ENCODE measurements around the gene GLA.
A peak's percentile ranks its signal among the peaks of the same experiment; 100 is the strongest.

GLA gene

DNA sequence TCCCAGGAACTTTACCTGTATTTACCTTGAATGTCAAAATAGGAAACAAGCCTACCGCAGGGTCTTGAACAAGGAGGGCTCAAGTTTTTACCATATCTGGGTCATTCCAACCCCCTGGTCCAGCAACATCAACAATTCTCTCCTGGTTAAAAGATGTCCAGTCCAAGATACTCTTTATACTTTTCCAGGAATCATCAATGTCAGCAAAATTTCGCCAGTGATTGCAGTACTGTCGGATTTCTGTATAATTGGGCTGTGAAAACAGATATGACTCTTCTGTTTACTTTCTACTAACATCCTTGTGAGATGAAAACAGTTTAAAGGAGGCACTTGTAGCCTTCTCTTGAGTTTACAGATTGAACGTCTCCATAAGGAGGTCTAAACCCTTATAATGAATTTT, 9.0 kb downstream of the GLA start:
- no peak for DNase-seq (ENCODE audit: low read depth in 4 of 4, low spot score in 1 of 4)

DNA sequence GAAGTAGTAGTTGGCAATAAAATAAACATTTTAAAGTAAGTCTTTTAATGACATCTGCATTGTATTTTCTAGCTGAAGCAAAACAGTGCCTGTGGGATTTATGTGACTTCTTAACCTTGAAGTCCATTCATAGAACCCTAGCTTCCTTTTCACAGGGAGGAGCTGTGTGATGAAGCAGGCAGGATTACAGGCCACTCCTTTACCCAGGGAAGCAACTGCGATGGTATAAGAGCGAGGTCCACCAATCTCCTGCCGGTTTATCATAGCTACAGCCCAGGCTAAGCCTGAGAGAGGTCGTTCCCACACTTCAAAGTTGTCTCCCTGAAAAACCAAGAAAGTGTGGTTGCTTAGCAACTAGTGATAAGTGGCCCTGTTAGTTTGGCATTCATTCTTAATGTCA, 9.9 kb downstream of the GLA start:
- no peak for DNase-seq (ENCODE audit: low read depth in 4 of 4, low spot score in 1 of 4)

GRCh38 chrX:101395789-101396188, 11.9 kb downstream of the GLA start:
- DNase-seq (ENCODE audit: low read depth in 4 of 4, low spot score in 1 of 4): no peak

GRCh38 chrX:101394372-101394771, 13.4 kb downstream of the GLA start:
- no peak for DNase-seq (ENCODE audit: low read depth in 4 of 4, low spot score in 1 of 4)

DNA sequence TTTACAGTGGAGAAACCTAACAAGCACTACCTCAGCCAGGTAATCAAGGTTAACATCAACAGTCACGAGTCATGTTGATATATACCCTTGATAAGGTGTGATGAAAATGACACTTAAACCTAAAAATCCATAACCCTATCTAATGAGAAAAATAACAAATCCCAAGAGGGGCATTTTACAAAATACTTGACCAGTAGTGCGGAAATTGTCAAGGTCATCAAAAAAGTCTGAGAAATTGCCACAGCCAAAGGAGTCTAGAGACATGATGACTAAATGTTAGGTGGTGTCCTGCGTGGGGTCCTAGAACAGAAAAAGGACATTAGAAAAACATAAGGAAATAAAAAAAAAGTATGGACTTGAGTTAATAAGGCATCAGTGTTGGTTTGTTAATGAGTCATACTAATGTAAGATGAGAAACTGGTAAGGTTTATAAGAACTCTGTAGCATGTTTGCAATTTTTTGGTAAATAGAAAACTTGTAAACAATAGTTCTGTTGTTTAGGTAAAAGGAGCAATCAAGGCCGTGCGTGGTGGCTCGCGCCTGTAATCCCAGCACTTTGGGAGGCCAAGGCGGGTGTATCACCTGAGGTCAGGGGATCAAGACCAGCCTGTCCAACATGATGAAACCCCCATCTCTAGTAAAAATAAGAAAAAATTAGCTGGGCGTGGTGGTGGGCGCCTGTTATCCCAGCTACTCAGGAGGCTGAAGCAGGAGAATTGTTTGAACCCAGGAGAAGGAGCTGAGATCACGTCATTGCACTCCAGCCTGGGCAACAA, 14.0 kb downstream of the GLA start:
- DNase-seq (ENCODE audit: low read depth in 4 of 4, low spot score in 1 of 4): no peak

DNA sequence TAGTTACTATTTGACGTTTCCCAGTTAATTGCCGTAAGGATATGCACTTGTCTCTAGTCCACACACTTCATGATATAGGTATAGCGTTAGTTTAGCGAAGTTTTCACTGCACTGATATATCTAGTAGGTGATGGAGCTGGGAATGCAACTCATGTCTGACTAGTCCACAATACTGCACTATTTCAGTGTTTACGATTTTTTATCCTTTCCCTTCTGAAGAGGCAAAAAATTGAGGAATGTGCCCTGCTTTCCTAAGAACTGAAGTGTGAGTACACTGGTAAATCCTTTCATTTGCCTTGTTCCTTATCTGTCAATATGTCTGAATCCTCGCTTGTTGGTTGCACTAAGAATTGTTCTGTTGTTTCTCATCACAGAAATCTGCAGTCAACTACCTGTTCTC, 15.9 kb downstream of the GLA start:
- no peak for DNase-seq (ENCODE audit: low read depth in 4 of 4, low spot score in 1 of 4)

GRCh38 chrX:101390664-101391525, 16.8 kb downstream of the GLA start, which contains the start of gene RPL36A:
TSS of gene RPL36A (plus strand) at chrX:101391011. CDS start at chrX:101391044, 33 bp downstream.
- DNase-seq (ENCODE audit: low read depth in 4 of 4, low spot score in 1 of 4): peak; percentile 53 to 76 (median 62)

DNA sequence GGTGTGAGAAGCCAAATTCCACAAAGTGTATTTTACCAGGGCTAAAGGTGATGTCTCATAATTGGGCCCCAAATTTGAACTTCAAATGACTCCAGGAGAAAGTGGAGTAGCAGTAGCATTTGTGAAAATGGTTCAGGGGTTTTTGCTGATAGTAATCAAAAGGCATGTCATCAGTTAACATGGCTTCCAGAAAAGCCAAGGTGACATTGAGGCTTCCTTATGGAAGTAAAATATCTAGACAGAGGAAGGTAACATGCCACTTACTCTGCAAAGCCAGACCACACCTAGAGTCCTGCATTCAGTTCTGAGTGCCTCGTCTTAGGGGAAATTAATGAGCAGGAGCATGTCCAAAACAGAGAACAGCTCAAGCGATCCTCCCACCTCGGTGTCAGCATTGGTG, 19.1 kb downstream of the GLA start:
- DNase-seq (ENCODE audit: low read depth in 4 of 4, low spot score in 1 of 4): no peak

GRCh38 chrX:101386542-101386885, 21.2 kb downstream of the GLA start:
- no peak for DNase-seq (ENCODE audit: low read depth in 4 of 4, low spot score in 1 of 4)

- DNase-seq (ENCODE audit: low read depth in 4 of 4, low spot score in 1 of 4): no peak
Measured at GRCh38 chrX:101385795-101386541, 21.8 kb downstream of the GLA start, which contains the start of gene BTK. TSS of gene BTK (minus strand) at chrX:101386191. CDS start at chrX:101375284, 10,907 bp downstream.

DNA sequence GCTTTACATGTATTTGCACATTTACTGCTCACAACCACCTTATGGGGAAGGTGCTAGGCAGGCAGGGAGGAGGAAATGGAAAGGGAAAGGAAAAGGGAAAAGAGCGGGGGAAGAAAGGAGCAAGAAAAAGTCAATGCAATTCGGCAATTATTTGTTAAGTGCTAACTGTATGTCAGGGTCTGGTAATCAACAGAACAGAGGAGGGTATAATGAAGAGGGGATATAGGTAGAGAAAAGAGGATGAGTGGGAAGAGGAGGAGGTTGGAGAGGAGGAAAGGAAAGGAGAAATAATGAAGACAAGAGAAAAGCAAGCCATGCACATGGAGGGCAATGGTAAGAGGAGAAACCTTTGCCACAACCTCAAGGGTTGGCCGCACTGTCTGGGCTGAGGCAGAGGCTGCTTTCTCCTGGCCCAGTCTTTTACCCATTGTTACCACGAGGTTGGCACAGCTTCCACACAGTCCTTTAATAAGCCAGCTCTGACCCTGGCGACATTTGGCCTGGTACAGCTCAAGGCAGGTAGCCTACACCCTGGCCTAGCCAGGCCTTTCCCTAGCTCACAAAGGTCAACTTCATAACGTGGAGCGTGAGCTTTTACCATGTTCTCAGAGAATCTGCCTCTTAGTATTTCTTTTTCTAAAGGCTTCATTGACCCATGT, 22.6 kb downstream of the GLA start:
- no peak for DNase-seq (ENCODE audit: low read depth in 4 of 4, low spot score in 1 of 4)

GRCh38 chrX:101383679-101384205, 24.0 kb downstream of the GLA start:
- DNase-seq (ENCODE audit: low read depth in 4 of 4, low spot score in 1 of 4): no peak

DNA sequence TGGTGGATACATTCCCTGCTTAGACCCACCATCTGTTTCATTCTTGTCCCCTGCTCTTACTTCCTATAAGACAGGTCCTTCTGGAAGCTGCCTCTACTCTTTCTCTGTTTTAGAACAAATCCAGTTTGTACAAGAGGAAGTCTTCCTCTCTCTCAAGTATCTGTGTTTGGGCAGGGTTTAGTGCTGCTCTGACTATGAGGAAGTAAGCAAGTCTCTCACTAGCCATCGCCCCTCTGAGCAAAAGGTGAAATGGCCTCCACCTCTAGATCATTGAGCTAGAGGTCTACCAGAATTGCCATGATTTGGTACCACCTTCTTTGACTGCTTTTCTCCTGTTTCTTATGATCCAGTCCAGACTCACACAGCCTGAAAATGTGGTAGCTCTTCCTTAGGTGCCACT, 30.2 kb downstream of the GLA start:
- no peak for DNase-seq (ENCODE audit: low read depth in 4 of 4, low spot score in 1 of 4)

- DNase-seq (ENCODE audit: low read depth in 4 of 4, low spot score in 1 of 4): no peak
Measured at GRCh38 chrX:101370888-101371504, 36.7 kb downstream of the GLA start.

DNA sequence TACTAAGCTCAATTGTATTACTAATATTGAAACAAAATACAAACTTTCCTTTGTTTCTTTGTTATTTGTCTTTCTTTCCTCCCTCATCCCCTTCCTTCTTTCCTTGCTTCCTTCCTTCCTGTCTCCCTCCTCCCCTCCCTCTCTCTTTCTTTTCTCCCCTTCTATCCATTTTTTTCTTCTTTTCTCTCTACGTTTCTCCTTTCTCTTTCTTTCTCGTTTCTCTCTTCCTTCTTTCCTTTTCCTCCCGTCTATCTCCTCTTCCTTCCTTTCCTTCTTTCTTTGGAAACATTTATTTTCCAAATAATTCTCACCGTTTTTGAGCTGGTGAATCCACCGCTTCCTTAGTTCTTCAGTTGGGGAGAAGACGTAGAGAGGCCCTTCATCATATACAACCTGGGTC, 38.0 kb downstream of the GLA start:
- DNase-seq (ENCODE audit: low read depth in 4 of 4, low spot score in 1 of 4): no peak

DNA sequence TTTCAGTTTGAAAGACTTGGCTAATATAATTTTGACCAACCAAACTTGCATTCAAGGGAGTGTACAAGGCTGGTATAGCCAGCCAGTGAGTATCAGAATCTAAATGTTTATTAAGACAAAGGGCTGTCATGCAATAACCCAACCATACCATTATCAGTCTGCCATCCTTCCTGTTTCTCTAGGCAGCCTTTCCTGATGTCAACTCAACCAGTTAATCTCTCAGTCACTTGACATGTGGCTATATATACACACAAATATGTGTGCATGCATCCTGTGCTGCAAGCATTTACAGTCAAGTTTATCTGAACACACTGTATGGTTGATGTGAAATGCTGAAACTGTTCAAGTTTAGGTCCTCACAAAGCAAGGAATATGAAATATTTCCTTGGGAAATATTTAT, 38.9 kb downstream of the GLA start:
- DNase-seq (ENCODE audit: low read depth in 4 of 4, low spot score in 1 of 4): no peak

GRCh38 chrX:101365301-101365795, 42.4 kb downstream of the GLA start:
- no peak for DNase-seq (ENCODE audit: low read depth in 4 of 4, low spot score in 1 of 4)

DNA sequence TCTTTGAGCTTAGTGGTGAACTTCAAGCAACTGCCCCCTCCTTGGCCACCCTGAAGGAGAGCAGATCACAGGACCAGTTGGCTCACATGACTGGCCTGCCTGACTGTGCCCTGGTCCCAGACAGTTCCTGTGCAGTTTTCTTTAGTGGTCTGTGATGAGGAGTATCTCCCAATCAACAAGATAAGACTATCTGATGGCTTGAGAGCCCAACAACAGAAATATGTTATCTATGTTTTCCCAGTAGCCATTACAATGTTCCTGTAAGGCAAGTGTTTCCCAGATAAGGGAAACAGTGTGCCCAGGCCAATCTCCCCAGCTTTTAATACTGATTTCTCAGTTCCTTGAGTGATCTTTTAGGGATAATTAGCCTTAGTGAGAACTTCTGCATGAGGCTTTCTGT, 45.0 kb downstream of the GLA start:
- no peak for DNase-seq (ENCODE audit: low read depth in 4 of 4, low spot score in 1 of 4)

- DNase-seq (ENCODE audit: low read depth in 4 of 4, low spot score in 1 of 4): no peak
Measured at GRCh38 chrX:101362116-101362515, 45.6 kb downstream of the GLA start.

DNA sequence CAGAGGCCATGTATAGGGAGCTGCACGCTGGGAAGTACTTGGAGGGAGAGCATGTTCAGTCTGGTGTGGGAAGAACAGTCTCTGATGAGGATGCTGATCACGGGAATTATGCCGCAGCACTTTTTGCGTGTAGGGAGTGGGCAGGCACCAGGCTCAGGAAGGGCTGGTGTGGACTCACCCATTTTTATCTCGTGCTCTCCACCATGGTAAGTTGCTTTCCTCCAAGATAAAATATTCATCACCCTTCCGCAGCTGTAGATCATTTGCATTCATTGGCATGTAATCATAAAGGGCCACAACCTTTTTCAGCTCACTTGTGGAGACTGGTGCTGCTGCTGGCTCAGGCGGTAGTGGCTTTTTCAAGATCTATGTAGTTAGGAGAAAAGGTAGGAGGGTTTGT, 47.3 kb downstream of the GLA start:
- no peak for DNase-seq (ENCODE audit: low read depth in 4 of 4, low spot score in 1 of 4)

All from stimulated activated CD4-positive, alpha-beta T cell treated with anti-CD3 and anti-CD28 coated beads, Interleukin-1b, Interleukin-23, amount 100 ng/mL, for 24 hours (primary cell).